ENCODE measurements around the gene COLEC11.

DNA sequence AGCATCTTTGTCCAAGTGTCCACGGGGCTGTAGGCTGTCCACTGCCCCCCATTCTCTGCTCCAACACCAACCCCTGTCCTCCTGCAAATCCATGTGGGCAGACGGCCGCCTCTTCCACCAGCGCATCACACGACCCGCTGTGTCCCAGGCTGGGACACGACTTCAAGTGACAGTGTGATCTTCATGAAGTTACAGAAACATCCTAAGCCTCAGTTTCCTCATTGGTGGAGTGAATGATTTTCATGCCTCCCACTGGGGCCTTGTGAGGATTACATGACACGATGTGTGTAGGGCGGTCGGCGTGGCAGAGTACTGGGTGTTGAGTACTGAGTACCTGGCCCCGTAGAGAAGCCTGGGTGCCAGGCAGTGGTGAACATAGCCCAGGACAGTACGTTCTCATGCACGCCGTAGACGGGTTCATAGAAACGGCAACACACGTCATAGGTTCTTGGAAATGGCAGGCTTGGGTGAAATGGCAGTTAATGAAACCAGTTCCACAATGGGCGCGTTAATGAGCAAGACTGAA lies 53.8 kb downstream of the COLEC11 start:
- TF ChIP-seq RBM22 (IDR thresholded peaks at IDR 0.05; ENCODE audit: low read depth, low read length, poor library complexity, severe bottlenecking) (no peak), GTF2F1 (IDR thresholded peaks at IDR 0.05; ENCODE audit: low read depth, low read length) (no peak), HDAC6 (IDR thresholded peaks at IDR 0.05; ENCODE audit: low read depth, low read length) (no peak), PHB2 (IDR thresholded peaks at IDR 0.05; ENCODE audit: low read depth) (no peak), RBBP5 (IDR thresholded peaks at IDR 0.05; ENCODE audit: borderline replicate concordance, insufficient read depth, low read length, poor library complexity, severe bottlenecking) (no peak)
- TF ChIP-seq, protein P1, sequence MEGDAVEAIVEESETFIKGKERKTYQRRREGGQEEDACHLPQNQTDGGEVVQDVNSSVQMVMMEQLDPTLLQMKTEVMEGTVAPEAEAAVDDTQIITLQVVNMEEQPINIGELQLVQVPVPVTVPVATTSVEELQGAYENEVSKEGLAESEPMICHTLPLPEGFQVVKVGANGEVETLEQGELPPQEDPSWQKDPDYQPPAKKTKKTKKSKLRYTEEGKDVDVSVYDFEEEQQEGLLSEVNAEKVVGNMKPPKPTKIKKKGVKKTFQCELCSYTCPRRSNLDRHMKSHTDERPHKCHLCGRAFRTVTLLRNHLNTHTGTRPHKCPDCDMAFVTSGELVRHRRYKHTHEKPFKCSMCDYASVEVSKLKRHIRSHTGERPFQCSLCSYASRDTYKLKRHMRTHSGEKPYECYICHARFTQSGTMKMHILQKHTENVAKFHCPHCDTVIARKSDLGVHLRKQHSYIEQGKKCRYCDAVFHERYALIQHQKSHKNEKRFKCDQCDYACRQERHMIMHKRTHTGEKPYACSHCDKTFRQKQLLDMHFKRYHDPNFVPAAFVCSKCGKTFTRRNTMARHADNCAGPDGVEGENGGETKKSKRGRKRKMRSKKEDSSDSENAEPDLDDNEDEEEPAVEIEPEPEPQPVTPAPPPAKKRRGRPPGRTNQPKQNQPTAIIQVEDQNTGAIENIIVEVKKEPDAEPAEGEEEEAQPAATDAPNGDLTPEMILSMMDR (IDR thresholded peaks at IDR 0.05 in 2 of 3, conservative IDR thresholded peaks at IDR 0.05 in 1 of 3; ENCODE audit: insufficient read depth in 2 of 3, low read depth in 1 of 3, low read length in 3 of 3): no peak
- TF ChIP-seq, protein P2, sequence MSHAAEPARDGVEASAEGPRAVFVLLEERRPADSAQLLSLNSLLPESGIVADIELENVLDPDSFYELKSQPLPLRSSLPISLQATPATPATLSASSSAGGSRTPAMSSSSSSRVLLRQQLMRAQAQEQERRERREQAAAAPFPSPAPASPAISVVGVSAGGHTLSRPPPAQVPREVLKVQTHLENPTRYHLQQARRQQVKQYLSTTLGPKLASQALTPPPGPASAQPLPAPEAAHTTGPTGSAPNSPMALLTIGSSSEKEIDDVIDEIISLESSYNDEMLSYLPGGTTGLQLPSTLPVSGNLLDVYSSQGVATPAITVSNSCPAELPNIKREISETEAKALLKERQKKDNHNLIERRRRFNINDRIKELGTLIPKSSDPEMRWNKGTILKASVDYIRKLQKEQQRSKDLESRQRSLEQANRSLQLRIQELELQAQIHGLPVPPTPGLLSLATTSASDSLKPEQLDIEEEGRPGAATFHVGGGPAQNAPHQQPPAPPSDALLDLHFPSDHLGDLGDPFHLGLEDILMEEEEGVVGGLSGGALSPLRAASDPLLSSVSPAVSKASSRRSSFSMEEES (CRISPR knock-in tag; IDR thresholded peaks at IDR 0.05): no peak
- TF ChIP-seq, protein P3, sequence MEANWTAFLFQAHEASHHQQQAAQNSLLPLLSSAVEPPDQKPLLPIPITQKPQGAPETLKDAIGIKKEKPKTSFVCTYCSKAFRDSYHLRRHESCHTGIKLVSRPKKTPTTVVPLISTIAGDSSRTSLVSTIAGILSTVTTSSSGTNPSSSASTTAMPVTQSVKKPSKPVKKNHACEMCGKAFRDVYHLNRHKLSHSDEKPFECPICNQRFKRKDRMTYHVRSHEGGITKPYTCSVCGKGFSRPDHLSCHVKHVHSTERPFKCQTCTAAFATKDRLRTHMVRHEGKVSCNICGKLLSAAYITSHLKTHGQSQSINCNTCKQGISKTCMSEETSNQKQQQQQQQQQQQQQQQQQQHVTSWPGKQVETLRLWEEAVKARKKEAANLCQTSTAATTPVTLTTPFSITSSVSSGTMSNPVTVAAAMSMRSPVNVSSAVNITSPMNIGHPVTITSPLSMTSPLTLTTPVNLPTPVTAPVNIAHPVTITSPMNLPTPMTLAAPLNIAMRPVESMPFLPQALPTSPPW (CRISPR knock-in tag; IDR thresholded peaks at IDR 0.05): no peak
